Keratinocyte (primary cell): Measurements from ENCODE around the gene PNMT.

Experiments used
- CTCF ChIP-seq, 3 experiments: IDR thresholded peaks in 1 of 3; conservative IDR thresholded peaks in 1 of 3; optimal IDR thresholded peaks in 1 of 3; 2 replicates in 2 of 3; 3 replicates in 1 of 3; pipeline versions ENCODE3 to v1.5.1; 2011; ENCODE audit warnings: low read length in 3 of 3, mild to moderate bottlenecking in 3 of 3, moderate library complexity in 2 of 3, control low read depth in 1 of 3, inconsistent platforms in 1 of 3; ENCODE audit not compliant: insufficient read depth in 2 of 3; ENCODE audit errors: extremely low read depth in 1 of 3
- EZH2 ChIP-seq: IDR thresholded peaks from one replicate; pipeline ENCODE4 v1.6.1; 2012; ENCODE audit warnings: inconsistent platforms, mild to moderate bottlenecking, low read length, moderate library complexity

- TF ChIP-seq CTCF (optimal IDR thresholded peaks at IDR 0.05 in 1 of 3, IDR thresholded peaks at IDR 0.05 in 1 of 3, conservative IDR thresholded peaks at IDR 0.05 in 1 of 3; ENCODE audit: extremely low read depth in 1 of 3, insufficient read depth in 2 of 3, low read length in 3 of 3) (no peak), EZH2 (no peak)
These were observed 2.0 kb upstream of the PNMT start for GRCh38 chr17:39666231-39666600.
